GM12878 (cell line): ENCODE measurements around the gene GABRB2. TPM values are rescaled to one million over a fixed set of nuclear protein-coding genes. Genes with fewer than 3 reads are reported as not detected.

Source experiments
- GABPA ChIP-seq: IDR thresholded peaks from 2 replicates; pipeline ENCODE4 v1.6.1; 2014; ENCODE audit warnings: antibody characterized with exemption, low read depth, mild to moderate bottlenecking, inconsistent platforms
- NRF1 ChIP-seq: conservative IDR thresholded peaks from 2 replicates; pipeline ENCODE4 v1.6.1; 2011; ENCODE audit warnings: mild to moderate bottlenecking, low read depth, low read length, improper control_type of control experiment
- POLR2AphosphoS2 ChIP-seq: IDR thresholded peaks from 2 replicates; pipeline ENCODE4 v1.6.1; 2011; ENCODE audit warnings: low read depth, mild to moderate bottlenecking, low read length, improper control_type of control experiment, moderate library complexity
- POU2F2 ChIP-seq: IDR thresholded peaks from 3 replicates; pipeline ENCODE4 v1.6.1; 2011; ENCODE audit warnings: low read depth, mild to moderate bottlenecking, low read length, borderline replicate concordance
- SIX5 ChIP-seq: IDR thresholded peaks from 2 replicates; pipeline ENCODE4 v1.6.1; 2011; ENCODE audit warnings: mild to moderate bottlenecking, low read depth, low read length, moderate library complexity; ENCODE audit not compliant: severe bottlenecking
- SRF ChIP-seq, 2 experiments: IDR thresholded peaks; 2 replicates each; pipeline ENCODE4 v1.6.1; 2011; ENCODE audit warnings: low read depth in 2 of 2, low read length in 2 of 2, mild to moderate bottlenecking in 1 of 2, moderate library complexity in 1 of 2
- USF1 ChIP-seq: IDR thresholded peaks from 2 replicates; pipeline ENCODE4 v1.6.1; 2011; ENCODE audit warnings: borderline replicate concordance, low read depth, mild to moderate bottlenecking, moderate library complexity, mixed read lengths, low read length; ENCODE audit not compliant: insufficient read depth; ENCODE audit errors: extremely low read length
- ZBED1 ChIP-seq: IDR thresholded peaks from 2 replicates; pipeline ENCODE4 v1.6.1; 2016; ENCODE audit warnings: borderline replicate concordance
- ZBTB11 ChIP-seq: fragments of 450-650 bp; formaldehyde crosslinking; IDR thresholded peaks from 2 replicates; pipeline ENCODE4 v1.5.0; 2022; ENCODE audit warnings: mild to moderate bottlenecking, missing genetic modification characterization
- ZBTB33 ChIP-seq: fragments of 450-650 bp; IDR thresholded peaks from 2 replicates; pipeline ENCODE4 v1.6.1; 2017; ENCODE audit warnings: mild to moderate bottlenecking
- polyA plus RNA-seq, 11 experiments: library from polyadenylated mRNA; depleted of rRNA in 4 of 11; unstranded in 6 of 11; stranded (reverse) in 5 of 11; fragments of >200 nt; fragmentation: Nextera tagmentation in 4 of 11; fragmentation: Illumina TruSeq in 1 of 11; extraction: Ambion mirVana in 4 of 11; extraction: Trizol in 1 of 11; gene quantifications; 1 replicate in 1 of 11; 2 replicates in 10 of 11; pipeline versions ENCODE4 v1.2.1 to v1.2.3, GENCODE V29; 2011 to 2016; ENCODE audit warnings: inconsistent platforms in 2 of 11, missing spikeins in 2 of 11, low read depth in 1 of 11
- total RNA-seq, 4 experiments: library from RNA; depleted of rRNA in 3 of 4; stranded (reverse); fragments of >200 nt in 3 of 4; fragmentation: Illumina TruSeq in 1 of 4; extraction: Trizol in 1 of 4; gene quantifications; 2 replicates each; pipeline versions ENCODE4 v1.2.1 to v1.2.3, GENCODE V29; 2013 to 2021
- TF ChIP-seq, protein P1 (sequence below): IDR thresholded peaks from 2 replicates; pipeline ENCODE4 v1.6.1; 2011; ENCODE audit warnings: mild to moderate bottlenecking, low read depth, low read length, moderate library complexity; ENCODE audit not compliant: insufficient replicate concordance
- TF ChIP-seq, protein P2 (sequence below): IDR thresholded peaks from 2 replicates; pipeline ENCODE4 v1.6.1; 2012; ENCODE audit warnings: improper control_type of control experiment, low read depth, low read length; ENCODE audit not compliant: insufficient replicate concordance

Gene GABRB2
- total and polyA plus RNA-seq, 10 of the 15 experiments (the other 5 are each of a cell fraction or from before 2014, with no cell fraction given), result 0.12 to 0.85 (median 0.43) TPM

GRCh38 chr5:161546470-161547301, at the start of gene GABRB2 (continued):
- TF ChIP-seq GABPA (no peak), ZBED1 (no peak), SRF (IDR thresholded peaks at IDR 0.05; ENCODE audit: low read depth in 2 of 2, low read length in 2 of 2) (peak; percentile 62 to 70; a peak in 3 of 4 replicates), NRF1 (peak; percentile 69), SIX5 (no peak), POLR2AphosphoS2 (no peak), POU2F2 (peak; percentile 92; the same call in 2 of the 3 replicates), ZBTB33 (no peak), USF1 (no peak), ZBTB11 (CRISPR knock-in tag) (no peak)
- TF ChIP-seq, protein P1, sequence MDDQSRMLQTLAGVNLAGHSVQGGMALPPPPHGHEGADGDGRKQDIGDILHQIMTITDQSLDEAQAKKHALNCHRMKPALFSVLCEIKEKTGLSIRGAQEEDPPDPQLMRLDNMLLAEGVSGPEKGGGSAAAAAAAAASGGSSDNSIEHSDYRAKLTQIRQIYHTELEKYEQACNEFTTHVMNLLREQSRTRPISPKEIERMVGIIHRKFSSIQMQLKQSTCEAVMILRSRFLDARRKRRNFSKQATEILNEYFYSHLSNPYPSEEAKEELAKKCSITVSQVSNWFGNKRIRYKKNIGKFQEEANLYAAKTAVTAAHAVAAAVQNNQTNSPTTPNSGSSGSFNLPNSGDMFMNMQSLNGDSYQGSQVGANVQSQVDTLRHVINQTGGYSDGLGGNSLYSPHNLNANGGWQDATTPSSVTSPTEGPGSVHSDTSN, result no peak
- TF ChIP-seq, protein P2, sequence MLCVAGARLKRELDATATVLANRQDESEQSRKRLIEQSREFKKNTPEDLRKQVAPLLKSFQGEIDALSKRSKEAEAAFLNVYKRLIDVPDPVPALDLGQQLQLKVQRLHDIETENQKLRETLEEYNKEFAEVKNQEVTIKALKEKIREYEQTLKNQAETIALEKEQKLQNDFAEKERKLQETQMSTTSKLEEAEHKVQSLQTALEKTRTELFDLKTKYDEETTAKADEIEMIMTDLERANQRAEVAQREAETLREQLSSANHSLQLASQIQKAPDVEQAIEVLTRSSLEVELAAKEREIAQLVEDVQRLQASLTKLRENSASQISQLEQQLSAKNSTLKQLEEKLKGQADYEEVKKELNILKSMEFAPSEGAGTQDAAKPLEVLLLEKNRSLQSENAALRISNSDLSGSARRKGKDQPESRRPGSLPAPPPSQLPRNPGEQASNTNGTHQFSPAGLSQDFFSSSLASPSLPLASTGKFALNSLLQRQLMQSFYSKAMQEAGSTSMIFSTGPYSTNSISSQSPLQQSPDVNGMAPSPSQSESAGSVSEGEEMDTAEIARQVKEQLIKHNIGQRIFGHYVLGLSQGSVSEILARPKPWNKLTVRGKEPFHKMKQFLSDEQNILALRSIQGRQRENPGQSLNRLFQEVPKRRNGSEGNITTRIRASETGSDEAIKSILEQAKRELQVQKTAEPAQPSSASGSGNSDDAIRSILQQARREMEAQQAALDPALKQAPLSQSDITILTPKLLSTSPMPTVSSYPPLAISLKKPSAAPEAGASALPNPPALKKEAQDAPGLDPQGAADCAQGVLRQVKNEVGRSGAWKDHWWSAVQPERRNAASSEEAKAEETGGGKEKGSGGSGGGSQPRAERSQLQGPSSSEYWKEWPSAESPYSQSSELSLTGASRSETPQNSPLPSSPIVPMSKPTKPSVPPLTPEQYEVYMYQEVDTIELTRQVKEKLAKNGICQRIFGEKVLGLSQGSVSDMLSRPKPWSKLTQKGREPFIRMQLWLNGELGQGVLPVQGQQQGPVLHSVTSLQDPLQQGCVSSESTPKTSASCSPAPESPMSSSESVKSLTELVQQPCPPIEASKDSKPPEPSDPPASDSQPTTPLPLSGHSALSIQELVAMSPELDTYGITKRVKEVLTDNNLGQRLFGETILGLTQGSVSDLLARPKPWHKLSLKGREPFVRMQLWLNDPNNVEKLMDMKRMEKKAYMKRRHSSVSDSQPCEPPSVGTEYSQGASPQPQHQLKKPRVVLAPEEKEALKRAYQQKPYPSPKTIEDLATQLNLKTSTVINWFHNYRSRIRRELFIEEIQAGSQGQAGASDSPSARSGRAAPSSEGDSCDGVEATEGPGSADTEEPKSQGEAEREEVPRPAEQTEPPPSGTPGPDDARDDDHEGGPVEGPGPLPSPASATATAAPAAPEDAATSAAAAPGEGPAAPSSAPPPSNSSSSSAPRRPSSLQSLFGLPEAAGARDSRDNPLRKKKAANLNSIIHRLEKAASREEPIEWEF, result no peak
